WTC11 (cell line): Measurements from ENCODE around the gene AHNAK. TPM values are rescaled to one million over a fixed set of nuclear protein-coding genes. Genes with fewer than 3 reads are reported as not detected.

Experiments
- ATAC-seq: fragments of 200-7000 bp; cut with Tn5 transposase; 2 replicates; pipeline ENCODE4 v1.10.0; 2021; ENCODE audit warnings: mild to moderate bottlenecking, moderate library complexity
- CTCF ChIA-PET: fragments of 300-600 bp; sonication (Branson Sonifier 250); formaldehyde crosslinking; loops from one replicate; lab custom pipeline; 2021; ENCODE audit warnings: antibody characterized with exemption; lab: Charles Lee
- POLR2A ChIA-PET: fragments of 350-600 bp; sonication (Branson Sonifier 250); formaldehyde crosslinking; loops from one replicate; lab custom pipeline; 2021; ENCODE audit warnings: antibody characterized with exemption; lab: Charles Lee
- DNase-seq: peaks from one replicate; pipeline ENCODE4 v3.0.0; 2021; ENCODE audit warnings: low spot score
- H3K27ac Mint-ChIP-seq: 2 replicates; pipeline ENCODE4 v1.8.0; 2021; ENCODE audit warnings: mixed read lengths
- H3K27me3 Mint-ChIP-seq: 2 replicates; pipeline ENCODE4 v1.8.0; 2021; ENCODE audit warnings: low read depth, mild to moderate bottlenecking, moderate library complexity, mixed read lengths
- H3K36me3 Mint-ChIP-seq: 2 replicates; pipeline ENCODE4 v1.8.0; 2021; ENCODE audit warnings: mixed read lengths
- H3K4me1 Mint-ChIP-seq: 2 replicates; pipeline ENCODE4 v1.8.0; 2022; ENCODE audit warnings: mixed read lengths
- H3K4me3 Mint-ChIP-seq: 2 replicates; pipeline ENCODE4 v1.8.0; 2021; ENCODE audit warnings: mild to moderate bottlenecking, moderate library complexity, mixed read lengths
- H3K9me3 Mint-ChIP-seq: 2 replicates; pipeline ENCODE4 v1.8.0; 2021; ENCODE audit warnings: mixed read lengths
- CBFB ChIP-seq: sonication (generic); formaldehyde crosslinking; IDR thresholded peaks from 2 replicates; pipeline ENCODE4 v1.8.1; 2022; ENCODE audit warnings: mild to moderate bottlenecking, low read depth, missing genetic modification reagents
- CREM ChIP-seq: sonication (generic); formaldehyde crosslinking; IDR thresholded peaks from 2 replicates; pipeline ENCODE4 v1.8.1; 2022; ENCODE audit warnings: mild to moderate bottlenecking, missing genetic modification reagents, moderate library complexity
- ETV6 ChIP-seq: sonication (generic); formaldehyde crosslinking; IDR thresholded peaks from 2 replicates; pipeline ENCODE4 v1.8.1; 2022; ENCODE audit warnings: mild to moderate bottlenecking, missing genetic modification reagents
- GTF2I ChIP-seq: fragments of 250-450 bp; sonication (Bioruptor Pico); conservative IDR thresholded peaks from 2 replicates; pipeline ENCODE4 v1.4.0; 2021; ENCODE audit warnings: mild to moderate bottlenecking
- JAZF1 ChIP-seq: fragments of 250-450 bp; sonication (Bioruptor Pico); IDR thresholded peaks from 2 replicates; pipeline ENCODE4 v1.9.0; 2021; ENCODE audit warnings: moderate library complexity, mild to moderate bottlenecking, inconsistent platforms
- JUN ChIP-seq: sonication (generic); formaldehyde crosslinking; IDR thresholded peaks from 2 replicates; pipeline ENCODE4 v1.8.0; 2023; ENCODE audit warnings: mild to moderate bottlenecking, missing genetic modification reagents
- MXD4 ChIP-seq: fragments of 250-450 bp; sonication (Bioruptor Pico); IDR thresholded peaks from 2 replicates; pipeline ENCODE4 v1.8.0; 2021; ENCODE audit warnings: mild to moderate bottlenecking, moderate library complexity, borderline replicate concordance
- NR1H2 ChIP-seq: sonication (generic); formaldehyde crosslinking; IDR thresholded peaks from 2 replicates; pipeline ENCODE4 v1.9.0; 2021; ENCODE audit warnings: mild to moderate bottlenecking, moderate library complexity, missing genetic modification reagents
- NR3C1 ChIP-seq: sonication (generic); formaldehyde crosslinking; conservative IDR thresholded peaks from 2 replicates; pipeline ENCODE4 v1.8.1; 2023; ENCODE audit warnings: low read depth, mild to moderate bottlenecking, missing genetic modification reagents
- OVOL2 ChIP-seq: fragments of 250-450 bp; sonication (Bioruptor Pico); IDR thresholded peaks from 2 replicates; pipeline ENCODE4 v1.9.0; 2021; ENCODE audit warnings: mild to moderate bottlenecking, borderline replicate concordance
- PREB ChIP-seq: sonication (generic); formaldehyde crosslinking; IDR thresholded peaks from 2 replicates; pipeline ENCODE4 v1.8.1; 2022; ENCODE audit warnings: mild to moderate bottlenecking, missing genetic modification reagents, moderate library complexity, borderline replicate concordance
- SMAD4 ChIP-seq: sonication (generic); formaldehyde crosslinking; IDR thresholded peaks from 2 replicates; pipeline ENCODE4 v1.8.0; 2022; ENCODE audit warnings: mild to moderate bottlenecking, missing genetic modification reagents
- SOX15 ChIP-seq: fragments of 250-450 bp; sonication (Bioruptor Pico); IDR thresholded peaks from 2 replicates; pipeline ENCODE4 v1.9.0; 2021; ENCODE audit warnings: mild to moderate bottlenecking
- USF2 ChIP-seq: sonication (generic); formaldehyde crosslinking; IDR thresholded peaks from 2 replicates; pipeline ENCODE4 v1.8.1; 2023; ENCODE audit warnings: mild to moderate bottlenecking, missing genetic modification reagents, moderate library complexity
- ZMAT4 ChIP-seq: fragments of 250-450 bp; sonication (Bioruptor Pico); IDR thresholded peaks from 2 replicates; pipeline ENCODE4 v1.9.0; 2021; ENCODE audit warnings: mild to moderate bottlenecking
- ZNF121 ChIP-seq: sonication (generic); formaldehyde crosslinking; IDR thresholded peaks from 2 replicates; pipeline ENCODE4 v1.8.0; 2023; ENCODE audit warnings: missing genetic modification reagents
- ZNF219 ChIP-seq: sonication (generic); formaldehyde crosslinking; IDR thresholded peaks from 2 replicates; pipeline ENCODE4 v1.8.0; 2023; ENCODE audit warnings: missing genetic modification reagents, mild to moderate bottlenecking, borderline replicate concordance
- ZNF263 ChIP-seq: sonication (generic); formaldehyde crosslinking; IDR thresholded peaks from 2 replicates; pipeline ENCODE4 v1.8.1; 2022; ENCODE audit warnings: low read depth, mild to moderate bottlenecking, moderate library complexity, missing genetic modification reagents
- ZNF671 ChIP-seq: fragments of 250-450 bp; sonication (Bioruptor Pico); IDR thresholded peaks from 2 replicates; pipeline ENCODE4 v1.8.0; 2021; ENCODE audit warnings: mild to moderate bottlenecking
- total RNA-seq: library from RNA; stranded (reverse); gene quantifications from 3 replicates; pipeline ENCODE4 v1.2.3, GENCODE V29; 2021
- TF ChIP-seq, protein P1 (sequence below): sonication (generic); formaldehyde crosslinking; IDR thresholded peaks from 2 replicates; pipeline ENCODE4 v1.8.0; 2022; ENCODE audit warnings: mild to moderate bottlenecking, missing genetic modification reagents
- TF ChIP-seq, protein P2 (sequence below): sonication (generic); formaldehyde crosslinking; conservative IDR thresholded peaks from 2 replicates; pipeline ENCODE4 v1.8.1; 2022; ENCODE audit warnings: mild to moderate bottlenecking, missing genetic modification reagents
- TF ChIP-seq, protein P3 (sequence below): sonication (generic); formaldehyde crosslinking; IDR thresholded peaks from 2 replicates; pipeline ENCODE4 v1.8.0; 2022; ENCODE audit warnings: mild to moderate bottlenecking, missing genetic modification reagents
- TF ChIP-seq, protein P4 (sequence below): sonication (generic); formaldehyde crosslinking; IDR thresholded peaks from 2 replicates; pipeline ENCODE4 v1.8.1; 2023; ENCODE audit warnings: mild to moderate bottlenecking, missing genetic modification reagents, moderate library complexity

The AHNAK gene
- total RNA-seq, 1 experiment from 2014 or later, result 21.0 TPM

- H3K27me3 Mint-ChIP-seq, result no peaks in the 10 kb centered on the region
- no peak for ATAC-seq
- H3K4me1 Mint-ChIP-seq, result peaks cover 10% of the 10 kb centered on the region
- CTCF ChIA-PET, result interaction anchor here (0.5 to 1.3 kb wide), 3 partner anchors 21 to 196 kb away, joined by 3 read pairs; no protein-coding TSS in a partner anchor
- peaks cover 36% of the 10 kb centered on the region for H3K36me3 Mint-ChIP-seq
- H3K27ac Mint-ChIP-seq, result no peak overlapping the region
- no peak for DNase-seq
- no peaks in the 10 kb centered on the region for H3K9me3 Mint-ChIP-seq
- no peak for TF ChIP-seq USF2
- no peak for TF ChIP-seq ZMAT4 (CRISPR knock-in tag)
- TF ChIP-seq ZNF671 (CRISPR knock-in tag), result no peak
- TF ChIP-seq SMAD4 (CRISPR knock-in tag), result no peak
- no peak for TF ChIP-seq GTF2I (CRISPR knock-in tag)
- no peak for TF ChIP-seq JUN (CRISPR knock-in tag)
- POLR2A ChIA-PET, result no interaction called here
- no peak overlapping the region for H3K4me3 Mint-ChIP-seq
Observed at GRCh38 chr11:62578541-62578940, 31.9 kb upstream of the AHNAK start.

- H3K27me3 Mint-ChIP-seq, result no peaks in the 10 kb centered on the region
- CTCF ChIA-PET, result no interaction called here
- TF ChIP-seq, protein P1, sequence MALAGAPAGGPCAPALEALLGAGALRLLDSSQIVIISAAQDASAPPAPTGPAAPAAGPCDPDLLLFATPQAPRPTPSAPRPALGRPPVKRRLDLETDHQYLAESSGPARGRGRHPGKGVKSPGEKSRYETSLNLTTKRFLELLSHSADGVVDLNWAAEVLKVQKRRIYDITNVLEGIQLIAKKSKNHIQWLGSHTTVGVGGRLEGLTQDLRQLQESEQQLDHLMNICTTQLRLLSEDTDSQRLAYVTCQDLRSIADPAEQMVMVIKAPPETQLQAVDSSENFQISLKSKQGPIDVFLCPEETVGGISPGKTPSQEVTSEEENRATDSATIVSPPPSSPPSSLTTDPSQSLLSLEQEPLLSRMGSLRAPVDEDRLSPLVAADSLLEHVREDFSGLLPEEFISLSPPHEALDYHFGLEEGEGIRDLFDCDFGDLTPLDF (CRISPR knock-in tag), result no peak
- TF ChIP-seq CBFB (CRISPR knock-in tag), result no peak
- no peak for TF ChIP-seq ZNF263 (CRISPR knock-in tag)
- no peak for TF ChIP-seq ETV6
- no peak for TF ChIP-seq MXD4 (CRISPR knock-in tag)
- TF ChIP-seq NR3C1 (CRISPR knock-in tag), result no peak
- TF ChIP-seq CREM (CRISPR knock-in tag), result no peak
- no peak for TF ChIP-seq JAZF1 (CRISPR knock-in tag)
- no peak for TF ChIP-seq OVOL2 (CRISPR knock-in tag)
- no peak for TF ChIP-seq PREB
- TF ChIP-seq, protein P2, sequence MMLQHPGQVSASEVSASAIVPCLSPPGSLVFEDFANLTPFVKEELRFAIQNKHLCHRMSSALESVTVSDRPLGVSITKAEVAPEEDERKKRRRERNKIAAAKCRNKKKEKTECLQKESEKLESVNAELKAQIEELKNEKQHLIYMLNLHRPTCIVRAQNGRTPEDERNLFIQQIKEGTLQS (CRISPR knock-in tag), result no peak
- no peak for TF ChIP-seq JUN (CRISPR knock-in tag)
- TF ChIP-seq NR1H2 (CRISPR knock-in tag), result no peak
- TF ChIP-seq, protein P3, sequence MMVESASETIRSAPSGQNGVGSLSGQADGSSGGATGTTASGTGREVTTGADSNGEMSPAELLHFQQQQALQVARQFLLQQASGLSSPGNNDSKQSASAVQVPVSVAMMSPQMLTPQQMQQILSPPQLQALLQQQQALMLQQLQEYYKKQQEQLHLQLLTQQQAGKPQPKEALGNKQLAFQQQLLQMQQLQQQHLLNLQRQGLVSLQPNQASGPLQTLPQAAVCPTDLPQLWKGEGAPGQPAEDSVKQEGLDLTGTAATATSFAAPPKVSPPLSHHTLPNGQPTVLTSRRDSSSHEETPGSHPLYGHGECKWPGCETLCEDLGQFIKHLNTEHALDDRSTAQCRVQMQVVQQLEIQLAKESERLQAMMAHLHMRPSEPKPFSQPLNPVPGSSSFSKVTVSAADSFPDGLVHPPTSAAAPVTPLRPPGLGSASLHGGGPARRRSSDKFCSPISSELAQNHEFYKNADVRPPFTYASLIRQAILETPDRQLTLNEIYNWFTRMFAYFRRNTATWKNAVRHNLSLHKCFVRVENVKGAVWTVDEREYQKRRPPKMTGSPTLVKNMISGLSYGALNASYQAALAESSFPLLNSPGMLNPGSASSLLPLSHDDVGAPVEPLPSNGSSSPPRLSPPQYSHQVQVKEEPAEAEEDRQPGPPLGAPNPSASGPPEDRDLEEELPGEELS, result no peak
- TF ChIP-seq ZNF219 (CRISPR knock-in tag), result no peak
- TF ChIP-seq, protein P4, sequence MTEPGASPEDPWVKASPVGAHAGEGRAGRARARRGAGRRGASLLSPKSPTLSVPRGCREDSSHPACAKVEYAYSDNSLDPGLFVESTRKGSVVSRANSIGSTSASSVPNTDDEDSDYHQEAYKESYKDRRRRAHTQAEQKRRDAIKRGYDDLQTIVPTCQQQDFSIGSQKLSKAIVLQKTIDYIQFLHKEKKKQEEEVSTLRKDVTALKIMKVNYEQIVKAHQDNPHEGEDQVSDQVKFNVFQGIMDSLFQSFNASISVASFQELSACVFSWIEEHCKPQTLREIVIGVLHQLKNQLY (CRISPR knock-in tag), result no peak
- TF ChIP-seq ZNF121 (CRISPR knock-in tag), result no peak
- TF ChIP-seq SOX15 (CRISPR knock-in tag), result no peak
- POLR2A ChIA-PET, result no interaction called here
- no peak overlapping the region; the same call in 1 of the 2 replicates for H3K27ac Mint-ChIP-seq
- no peak for ATAC-seq
- H3K4me1 Mint-ChIP-seq, result peaks cover 19% of the 10 kb centered on the region
- H3K36me3 Mint-ChIP-seq, result peaks cover 47% of the 10 kb centered on the region
- H3K4me3 Mint-ChIP-seq, result no peak overlapping the region
- no peaks in the 10 kb centered on the region for H3K9me3 Mint-ChIP-seq
- no peak for DNase-seq
Observed at GRCh38 chr11:62577046-62577714, 30.6 kb upstream of the AHNAK start.
